GM18526 (cell line): ENCODE data around the gene NOVA1.

Source experiments
- POLR2A ChIP-seq: IDR thresholded peaks from 3 replicates; pipeline ENCODE4 v1.6.1; 2011; ENCODE audit not compliant: insufficient read length; ENCODE audit errors: extremely low read depth

Gene NOVA1

DNA sequence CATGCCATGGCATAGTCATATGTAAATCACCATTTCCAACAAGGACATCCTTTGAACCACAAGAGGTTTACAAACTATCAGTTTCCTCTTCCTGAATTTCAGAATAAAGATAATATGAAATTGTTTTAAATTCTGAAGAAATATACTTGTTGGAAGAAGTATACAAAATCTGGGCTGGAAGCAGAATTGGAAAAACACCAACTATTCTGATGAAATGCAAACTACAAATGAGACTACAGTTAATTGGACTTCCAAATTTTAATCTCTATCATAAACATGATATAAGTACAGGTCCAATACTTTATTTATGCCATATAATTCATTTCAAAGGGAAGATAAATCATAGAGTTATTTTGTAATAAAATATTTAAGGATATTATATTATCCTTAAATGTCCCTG is 80.1 kb downstream of the NOVA1 start:
- TF ChIP-seq POLR2A: no peak

DNA sequence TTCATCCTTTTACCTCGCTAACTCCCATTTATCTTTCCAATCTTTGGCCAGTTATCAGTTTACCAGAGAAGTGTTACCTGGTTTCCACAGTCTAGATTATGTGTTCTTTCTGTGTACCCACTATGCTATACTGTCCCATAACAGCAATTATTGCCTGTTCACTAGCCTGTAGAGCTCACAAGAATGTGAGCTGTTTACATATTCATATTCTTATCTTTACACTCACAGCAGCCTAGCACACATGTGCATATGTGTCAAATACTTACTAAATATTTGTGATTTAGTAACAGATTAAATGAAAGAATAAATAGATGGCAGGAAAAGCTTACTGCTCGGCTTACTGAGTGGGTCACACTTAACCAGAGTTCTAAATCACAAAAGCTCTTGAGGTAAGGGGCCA is 97.8 kb downstream of the NOVA1 start:
- TF ChIP-seq POLR2A: no peak

DNA sequence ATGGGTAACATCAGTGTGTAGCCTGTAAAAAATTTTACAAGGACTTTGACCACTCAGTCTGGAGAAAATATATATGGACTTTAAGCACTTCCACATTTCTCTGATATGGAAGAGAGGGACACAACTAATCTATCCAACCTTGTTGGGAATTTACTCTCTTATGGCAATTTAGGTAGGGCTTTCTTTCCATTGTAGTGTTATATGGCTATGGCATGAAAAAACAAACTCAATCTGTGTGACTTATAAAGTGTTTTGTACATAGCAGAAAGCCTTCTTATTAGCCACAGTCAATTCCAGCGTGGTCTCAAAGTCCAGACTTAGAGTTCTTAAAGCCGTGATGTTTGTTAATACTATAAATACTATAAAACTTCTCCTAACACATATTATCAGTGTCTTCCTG is 98.3 kb downstream of the NOVA1 start:
- no peak for TF ChIP-seq POLR2A

DNA sequence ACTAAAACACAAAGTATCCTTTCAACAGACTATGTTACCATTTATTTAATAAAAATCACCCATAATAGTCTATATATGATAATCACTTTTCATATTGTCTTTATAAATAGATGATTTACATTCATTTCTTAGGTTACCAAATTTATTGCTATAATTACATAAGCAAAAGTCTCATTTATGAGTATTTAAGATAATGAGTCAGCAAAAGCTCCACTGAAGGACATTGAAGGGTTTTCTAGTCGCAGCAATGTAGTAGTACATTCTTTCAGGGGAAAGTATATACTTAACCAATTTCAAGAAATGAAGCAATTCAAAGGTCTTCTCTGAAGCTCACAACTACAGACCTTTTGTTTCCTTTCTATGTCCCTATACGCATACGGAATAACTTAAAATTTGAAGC is 110.9 kb downstream of the NOVA1 start:
- no peak for TF ChIP-seq POLR2A

DNA sequence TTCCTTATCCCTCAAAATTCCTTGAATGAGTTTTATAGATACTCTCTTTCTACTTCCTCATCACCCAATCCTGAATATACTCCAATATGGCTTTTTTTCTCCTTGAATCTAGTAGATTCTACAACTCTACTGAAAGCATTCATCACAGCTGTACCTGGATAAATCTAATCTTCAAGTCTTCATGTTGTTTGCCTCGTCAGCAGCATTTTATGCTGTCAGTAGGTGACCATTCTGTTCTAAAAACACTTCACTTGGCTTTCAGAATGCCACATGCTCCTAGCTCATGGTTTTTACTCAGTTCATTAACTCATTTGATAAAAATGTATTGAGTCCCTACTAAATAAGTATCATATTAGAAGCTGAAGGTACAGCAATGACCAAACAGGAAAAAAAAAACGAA is 113.3 kb downstream of the NOVA1 start:
- no peak for TF ChIP-seq POLR2A

DNA sequence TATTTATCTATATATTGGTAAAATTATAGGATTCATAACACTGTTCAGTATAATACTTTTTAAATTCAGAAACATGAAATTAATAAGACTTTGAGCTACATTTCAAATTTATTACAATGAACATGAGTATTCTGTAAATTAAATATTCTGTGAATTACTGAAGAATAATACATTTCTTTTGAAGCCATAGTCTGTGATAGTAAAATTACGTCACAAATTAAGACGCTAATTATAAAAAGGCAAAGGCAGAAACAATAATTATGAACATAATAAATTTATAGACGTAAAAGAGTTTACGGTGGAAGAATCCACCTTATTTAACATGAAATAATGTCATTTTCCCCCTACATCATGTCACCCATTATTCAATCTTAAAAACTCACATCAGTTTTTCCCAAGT is 118.9 kb downstream of the NOVA1 start:
- TF ChIP-seq POLR2A: no peak

DNA sequence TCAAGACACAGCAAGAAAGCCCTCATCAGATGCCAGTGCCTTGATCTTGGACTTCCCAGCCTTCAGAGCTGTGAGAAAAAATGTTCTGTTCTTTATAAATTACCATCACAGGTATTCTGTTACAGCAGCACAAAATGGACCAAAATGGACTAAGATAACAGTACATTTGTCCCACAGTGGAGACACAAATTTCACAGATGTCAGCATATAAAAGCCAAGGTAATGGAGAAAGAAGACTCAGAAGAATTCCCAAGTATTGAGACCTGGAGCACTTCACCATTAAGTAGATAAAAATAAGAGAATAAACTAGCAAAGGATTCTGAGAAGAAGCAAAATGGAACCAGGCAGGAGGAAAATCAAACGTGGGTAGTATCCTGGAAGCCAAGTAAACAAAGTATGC is 131.0 kb downstream of the NOVA1 start:
- no peak for TF ChIP-seq POLR2A

DNA sequence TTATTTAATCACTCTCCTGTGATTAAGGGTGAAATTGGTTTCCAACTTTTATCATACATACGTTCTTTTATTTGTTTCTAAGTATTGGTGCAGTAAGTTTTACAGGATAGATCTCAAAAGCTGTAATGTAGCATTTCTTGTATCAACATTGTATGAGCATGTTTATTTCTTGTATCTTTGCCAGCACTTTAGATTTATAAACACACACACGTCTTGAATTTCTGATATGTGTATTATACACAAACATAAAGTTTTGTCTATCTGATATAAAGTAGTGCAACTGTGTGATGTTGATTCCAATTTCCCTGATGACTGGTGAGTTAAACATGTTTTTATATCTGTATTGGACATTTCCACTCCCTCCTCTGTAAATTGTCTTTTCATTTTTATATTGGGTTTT is 134.7 kb downstream of the NOVA1 start:
- no peak for TF ChIP-seq POLR2A

DNA sequence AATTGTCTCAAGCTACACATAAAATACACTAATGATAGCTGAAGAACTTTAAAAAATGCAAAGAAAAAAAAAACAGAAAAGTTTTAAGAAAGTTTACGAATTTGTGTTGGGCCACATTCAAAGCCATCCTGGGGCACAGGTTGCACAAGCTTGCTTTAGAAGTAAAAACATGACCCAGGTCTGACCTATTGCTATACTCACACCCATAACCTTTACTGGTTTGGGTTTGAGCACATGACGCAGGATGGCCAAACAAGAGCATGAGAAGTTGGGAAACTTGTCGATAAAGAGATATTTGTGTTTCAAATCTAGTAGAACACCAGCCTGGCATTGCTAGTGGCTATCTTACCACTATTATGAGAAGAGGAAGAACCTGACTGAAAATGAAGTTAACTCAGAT is 143.7 kb downstream of the NOVA1 start:
- no peak for TF ChIP-seq POLR2A

DNA sequence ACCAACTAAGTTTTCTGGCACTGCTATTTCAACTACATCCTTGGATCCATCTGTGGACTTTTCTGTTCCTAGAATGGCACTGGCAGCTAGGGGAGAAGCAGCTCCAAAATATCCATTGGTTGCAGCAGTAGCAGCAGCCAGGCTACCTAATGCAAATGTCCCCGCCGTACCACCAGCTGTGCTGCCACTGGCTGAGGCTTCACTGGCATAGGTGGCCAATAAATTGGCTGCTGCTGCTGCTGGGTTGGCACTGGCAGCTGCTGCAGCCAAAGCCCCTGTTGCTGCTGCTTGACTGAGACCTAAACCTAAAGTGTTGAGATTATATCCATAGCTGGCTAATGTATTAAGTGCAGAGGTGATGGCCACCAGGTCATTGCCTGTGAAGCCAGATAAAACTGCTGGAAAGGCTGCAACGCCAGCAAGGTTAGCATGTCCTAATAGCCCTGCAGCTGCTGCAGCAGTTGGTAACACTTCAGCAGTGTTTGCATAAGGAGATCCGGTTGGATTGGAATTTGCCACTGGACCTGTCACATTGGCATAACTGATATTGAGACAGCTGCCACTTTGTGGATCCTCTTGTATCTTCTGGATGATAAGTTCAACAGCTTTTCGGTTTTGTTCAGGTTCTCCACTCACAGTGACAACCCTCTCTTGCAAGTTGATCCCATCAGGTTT is 149.5 kb downstream of the NOVA1 start:
- TF ChIP-seq POLR2A: no peak

DNA sequence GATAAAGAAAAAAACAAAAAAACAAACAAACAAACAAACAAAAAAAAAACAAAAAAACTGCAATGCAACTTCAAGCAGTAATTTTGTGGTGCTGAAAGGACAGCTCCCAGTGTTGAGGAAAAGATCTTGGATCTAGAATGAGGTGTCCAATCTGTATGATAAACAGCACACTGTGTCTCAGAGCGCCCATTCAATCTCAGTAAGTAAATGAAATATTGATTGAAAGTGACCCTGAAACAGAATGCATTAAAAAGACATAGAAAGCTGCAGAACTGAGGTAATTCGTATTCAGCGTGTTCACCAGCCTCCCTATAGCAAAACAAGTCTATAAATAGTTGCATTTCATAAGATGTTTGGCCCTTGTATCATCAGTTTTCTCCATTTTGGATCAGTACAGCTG is 153.0 kb downstream of the NOVA1 start:
- TF ChIP-seq POLR2A: no peak

DNA sequence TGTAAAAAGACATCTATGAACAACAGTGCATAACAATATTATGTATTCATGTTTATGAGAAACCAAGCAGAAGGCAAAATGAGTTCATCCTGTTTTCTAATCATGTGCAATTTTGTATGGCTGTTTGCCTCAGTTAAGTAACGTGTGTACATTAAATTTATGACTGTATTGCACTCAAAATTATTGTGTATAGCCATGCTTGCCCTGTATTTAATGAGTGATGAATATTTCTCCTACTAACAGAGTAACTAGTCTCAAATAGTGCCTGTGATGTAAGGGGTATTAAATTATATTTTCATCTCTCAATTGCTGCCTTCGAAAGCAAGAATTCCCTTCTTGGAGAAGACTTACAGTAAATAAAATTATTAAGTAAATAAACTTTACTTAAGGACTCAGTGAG is 154.2 kb downstream of the NOVA1 start:
- no peak for TF ChIP-seq POLR2A

DNA sequence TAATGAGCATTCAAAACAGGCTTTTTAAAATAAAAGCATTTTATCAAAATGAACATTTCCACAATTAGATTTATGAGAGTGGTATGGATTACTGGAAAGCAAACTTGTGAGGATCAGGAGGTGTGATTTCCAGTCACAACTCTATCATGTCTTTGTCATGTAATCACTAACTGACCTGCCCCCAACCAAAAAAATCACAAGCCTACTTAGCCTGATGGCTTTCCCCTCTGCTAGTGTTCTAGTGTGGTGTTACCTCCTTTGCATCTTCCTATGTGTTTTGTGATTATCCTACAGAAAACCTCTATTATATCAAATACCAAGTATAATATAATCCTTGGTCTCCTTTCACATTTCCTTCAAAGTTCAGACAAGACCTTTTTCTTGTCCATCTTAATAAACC is 168.6 kb downstream of the NOVA1 start:
- TF ChIP-seq POLR2A: no peak

DNA sequence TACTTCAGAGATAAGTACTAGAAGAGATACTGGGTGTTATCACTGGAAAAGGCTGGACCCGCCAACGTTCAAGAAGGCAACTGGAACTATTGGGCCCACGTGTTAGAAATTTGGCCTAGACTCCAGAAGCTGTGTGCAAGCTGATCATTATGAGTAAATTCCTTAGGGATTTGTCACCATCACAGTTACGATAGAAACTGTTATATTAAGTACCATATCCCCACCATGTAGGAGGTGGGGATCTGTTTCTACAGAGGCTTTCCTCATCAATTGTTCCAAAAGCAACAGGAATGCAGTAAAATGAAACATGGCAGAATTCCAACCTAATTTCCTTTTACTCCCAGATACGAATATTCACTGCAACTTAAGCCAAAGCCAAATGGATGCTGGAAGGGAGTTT is 170.7 kb downstream of the NOVA1 start:
- TF ChIP-seq POLR2A: no peak

DNA sequence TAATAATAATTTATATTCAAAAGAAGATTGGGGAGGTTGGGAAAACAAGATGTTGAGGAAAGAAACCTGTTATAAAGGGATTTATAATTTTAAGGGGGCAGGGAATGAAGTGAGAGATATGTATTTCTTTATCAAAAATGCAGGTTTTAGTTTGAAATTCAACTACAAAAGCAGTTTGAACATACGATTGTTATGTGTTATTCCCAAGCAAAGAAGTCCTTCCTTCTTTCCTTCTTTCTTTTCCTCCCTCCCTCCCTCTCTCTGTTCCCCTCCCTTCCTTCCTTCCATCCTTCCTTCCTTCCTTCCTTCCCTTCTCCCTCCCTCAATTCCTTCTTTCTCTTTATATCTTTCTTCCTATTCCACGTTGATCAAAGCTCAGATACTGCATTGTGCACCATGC is 173.3 kb downstream of the NOVA1 start:
- TF ChIP-seq POLR2A: no peak

DNA sequence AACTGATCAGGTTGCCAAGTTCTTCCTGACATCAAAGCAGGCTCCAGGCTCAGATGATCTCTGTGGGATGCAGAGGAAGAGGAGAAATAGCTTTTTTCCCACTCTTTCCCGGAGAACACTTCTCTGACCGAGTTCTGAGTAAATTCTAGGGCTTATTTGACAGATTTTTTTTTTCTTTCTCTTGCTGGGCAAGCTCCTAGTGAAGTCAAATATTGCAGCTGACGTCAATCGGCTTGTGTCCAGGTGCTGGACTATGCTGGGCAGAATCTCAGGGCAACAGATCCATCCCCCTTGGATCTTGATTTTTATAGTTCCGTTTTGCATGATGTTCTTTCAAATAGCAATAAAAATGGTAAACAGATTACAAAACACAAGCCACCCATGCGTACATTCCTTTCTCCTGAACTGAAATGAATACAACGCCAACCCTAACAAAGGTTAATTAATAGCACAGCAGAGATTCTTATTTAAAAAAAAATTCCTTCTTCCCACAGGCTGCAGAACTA is 182.2 kb downstream of the NOVA1 start:
- no peak for TF ChIP-seq POLR2A

DNA sequence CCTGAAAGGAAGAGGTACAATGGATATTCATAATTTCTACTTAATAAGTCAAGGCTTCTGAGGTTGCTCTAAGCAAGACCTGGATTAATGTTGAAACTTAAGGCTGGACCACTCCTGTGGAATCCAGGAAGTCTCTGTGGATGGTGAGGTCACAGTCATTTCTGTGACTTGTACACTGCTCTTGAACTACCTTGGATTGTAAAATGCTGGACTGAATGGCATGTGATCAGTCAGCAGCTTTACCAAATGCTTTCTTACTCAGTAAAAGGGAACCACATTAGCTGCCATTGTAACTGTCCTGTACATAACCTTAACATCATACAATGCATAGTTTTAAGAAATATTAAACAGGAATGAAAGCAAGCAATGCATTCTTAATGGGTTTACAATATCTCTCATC is 182.9 kb downstream of the NOVA1 start:
- TF ChIP-seq POLR2A: no peak

DNA sequence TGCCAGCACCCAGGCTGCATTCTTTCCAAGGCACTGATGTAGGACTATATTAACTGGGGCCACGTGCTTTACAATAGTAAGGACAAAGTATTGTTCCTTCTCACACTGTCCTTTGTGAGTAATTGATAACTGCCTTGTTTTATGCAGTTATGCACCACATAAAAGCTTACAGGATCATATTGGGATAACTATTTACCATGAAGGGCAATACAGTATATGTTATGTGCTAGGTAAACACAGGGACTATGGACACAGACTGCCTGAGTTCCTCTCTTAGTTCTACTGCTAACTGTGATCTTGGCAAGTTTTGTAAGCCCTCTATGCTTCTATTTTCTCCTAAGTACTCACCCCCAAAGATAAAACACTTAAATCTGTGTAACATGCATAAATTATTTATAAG is 183.7 kb downstream of the NOVA1 start:
- TF ChIP-seq POLR2A: no peak

DNA sequence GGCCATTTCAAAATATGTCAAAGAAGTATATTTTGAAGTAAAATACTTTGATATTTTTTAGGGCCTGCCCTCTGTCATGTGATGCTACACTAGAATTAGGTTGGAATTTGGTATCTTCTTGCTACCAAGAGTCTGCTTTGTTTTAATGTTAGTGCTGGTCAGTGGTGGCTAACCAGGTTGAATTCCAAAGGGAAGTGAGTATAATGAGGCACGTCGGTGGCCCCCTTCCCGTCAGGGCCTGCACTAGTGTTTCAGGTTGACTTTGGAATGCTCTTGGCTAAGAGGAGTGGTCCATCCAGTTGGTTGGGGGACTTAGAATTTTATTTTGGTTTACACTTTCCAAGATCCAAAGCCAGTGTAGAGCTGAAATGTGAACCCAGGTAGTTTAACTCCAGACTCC is 185.4 kb downstream of the NOVA1 start:
- TF ChIP-seq POLR2A: no peak
